ENCODE data around the gene CBFB. TPM values are rescaled to one million over a fixed set of nuclear protein-coding genes. Genes with fewer than 3 reads are reported as not detected.

The CBFB gene
- total and polyA plus RNA-seq, 3 experiments from 2014 or later: 100 to 141 (median 132) TPM

- Histone ChIP-seq H3K27ac (ENCODE audit: low read depth, low read length) (no peak overlapping the region), H3K4me3 (ENCODE audit: low read length) (peak overlapping the region; percentile 46), H3K4me1 (ENCODE audit: insufficient read depth, low read length) (peaks cover 7% of the 10 kb centered on the region), H3K9me3 (ENCODE audit: low read length) (no peaks in the 10 kb centered on the region), H3K36me3 (ENCODE audit: insufficient read depth, low read length) (peaks cover 9% of the 10 kb centered on the region), H3K27me3 (ENCODE audit: insufficient read depth, low read length, poor library complexity, severe bottlenecking) (no peaks in the 10 kb centered on the region)
- Mint-ChIP-seq H3K9me3 (no peaks in the 10 kb centered on the region), H3K4me1 (peaks cover 21 to 42% (median 24%) of the 10 kb centered on the region in 3 donors), H3K4me3 (peak overlapping the region in 5 of 7 donors; percentile 19 to 87 (median 78)), H3K27ac (no peak overlapping the region), H3K36me3 (peaks cover 5 to 31% (median 7%) of the 10 kb centered on the region in 3 donors), H3K27me3 (peaks cover 0 to 6% of the 10 kb centered on the region in 2 donors)
- POLR2A ChIA-PET: interaction anchor here (0.5 to 2.8 kb wide), 4 partner anchors 9 to 82 kb away, joined by 3 to 9 read pairs (median 6); partner anchors contain the start of genes FBXL8 and TRADD
- CTCF ChIA-PET: interaction anchor here (1.3 to 17.6 kb wide), 5 partner anchors 15 to 173 kb away, joined by 3 to 205 read pairs (median 56); partner anchors contain the start of genes EXOC3L1, FBXL8, HSF4 and MATCAP1
- peak in 2 of 5 donors; percentile 26 to 36 for DNase-seq
These were observed 121.3 kb downstream of the CBFB start for GRCh38 chr16:67150047-67150832.

Other genes with a start within 250 kb of the CBFB start
- gene TERB1, start 227.6 kb upstream of the CBFB start, total RNA-seq: under 1 TPM in 1 of 2 experiments, not detected in 1; 0.20 TPM
- gene TERB1, start 227.6 kb upstream of the CBFB start, polyA plus RNA-seq: not detected
- 100 to 1,000 TPM; 105 to 110 TPM for gene NAE1, start 198.2 kb upstream of the CBFB start, total RNA-seq
- gene NAE1, start 198.2 kb upstream of the CBFB start, polyA plus RNA-seq: 76.6 TPM
- not detected for gene CA7, start 184.7 kb upstream of the CBFB start, total RNA-seq
- not detected for gene CA7, start 184.7 kb upstream of the CBFB start, polyA plus RNA-seq
- 10 to 100 TPM; 20.0 to 25.4 TPM for gene PDP2, start 148.6 kb upstream of the CBFB start, total RNA-seq
- 4.5 TPM for gene PDP2, start 148.6 kb upstream of the CBFB start, polyA plus RNA-seq
- gene CDH16, start 110.3 kb upstream of the CBFB start, total RNA-seq: not detected
- gene CDH16, start 110.3 kb upstream of the CBFB start, polyA plus RNA-seq: not detected
- gene RRAD, start 103.6 kb upstream of the CBFB start, total RNA-seq: under 1 TPM; 0.60 to 0.88 TPM
- gene RRAD, start 103.6 kb upstream of the CBFB start, polyA plus RNA-seq: not detected
- 100 to 1,000 TPM; 164 to 176 TPM for gene CIAO2B, start 94.7 kb upstream of the CBFB start, total RNA-seq
- 132 TPM for gene CIAO2B, start 94.7 kb upstream of the CBFB start, polyA plus RNA-seq
- 10 to 100 TPM; 23.5 to 23.8 TPM for gene CES2, start 93.6 kb upstream of the CBFB start, total RNA-seq
- gene CES2, start 93.6 kb upstream of the CBFB start, polyA plus RNA-seq: 26.6 TPM
- under 1 TPM; 0.16 to 0.24 TPM for gene CES3, start 67.9 kb upstream of the CBFB start, total RNA-seq
- gene CES3, start 67.9 kb upstream of the CBFB start, polyA plus RNA-seq: not detected
- 1 to 10 TPM; 4.2 to 5.1 TPM for gene CES4A, start 40.6 kb upstream of the CBFB start, total RNA-seq
- 1.7 TPM for gene CES4A, start 40.6 kb upstream of the CBFB start, polyA plus RNA-seq
- gene PHAF1, start 80.8 kb downstream of the CBFB start, total RNA-seq: 10 to 100 TPM; 20.2 to 21.2 TPM
- gene PHAF1, start 80.8 kb downstream of the CBFB start, polyA plus RNA-seq: 14.7 TPM
- gene B3GNT9, start 121.8 kb downstream of the CBFB start, total RNA-seq: 1 to 10 TPM; 2.4 to 2.7 TPM
- 5.0 TPM for gene B3GNT9, start 121.8 kb downstream of the CBFB start, polyA plus RNA-seq
- gene TRADD, start 130.8 kb downstream of the CBFB start, total RNA-seq: 10 to 100 TPM; 23.8 to 28.7 TPM
- gene TRADD, start 130.8 kb downstream of the CBFB start, polyA plus RNA-seq: 141 TPM
- 10 to 100 TPM; 10.5 to 14.3 TPM for gene FBXL8, start 130.8 kb downstream of the CBFB start, total RNA-seq
- 11.6 TPM for gene FBXL8, start 130.8 kb downstream of the CBFB start, polyA plus RNA-seq
- 10 to 100 TPM; 11.6 to 13.3 TPM for gene HSF4, start 135.6 kb downstream of the CBFB start, total RNA-seq
- not detected for gene HSF4, start 135.6 kb downstream of the CBFB start, polyA plus RNA-seq
- 1 to 10 TPM; 2.1 to 2.3 TPM for gene NOL3, start 141.4 kb downstream of the CBFB start, total RNA-seq
- 0.91 TPM for gene NOL3, start 141.4 kb downstream of the CBFB start, polyA plus RNA-seq
- gene MATCAP1, start 154.8 kb downstream of the CBFB start, total RNA-seq: 10 to 100 TPM; 15.3 to 15.6 TPM
- 0.68 TPM for gene MATCAP1, start 154.8 kb downstream of the CBFB start, polyA plus RNA-seq
- gene EXOC3L1, start 161.0 kb downstream of the CBFB start, total RNA-seq: not detected
- not detected for gene EXOC3L1, start 161.0 kb downstream of the CBFB start, polyA plus RNA-seq
- 100 to 1,000 TPM; 137 to 139 TPM for gene E2F4, start 163.0 kb downstream of the CBFB start, total RNA-seq
- gene E2F4, start 163.0 kb downstream of the CBFB start, polyA plus RNA-seq: 86.0 TPM
- gene ELMO3, start 170.0 kb downstream of the CBFB start, total RNA-seq: 1 to 10 TPM; 5.0 to 5.3 TPM
- not detected for gene ELMO3, start 170.0 kb downstream of the CBFB start, polyA plus RNA-seq
- 10 to 100 TPM; 58.4 to 69.5 TPM for gene TMEM208, start 198.0 kb downstream of the CBFB start, total RNA-seq
- 83.7 TPM for gene TMEM208, start 198.0 kb downstream of the CBFB start, polyA plus RNA-seq
- gene FHOD1, start 218.3 kb downstream of the CBFB start, total RNA-seq: 100 to 1,000 TPM; 111 to 117 TPM
- gene FHOD1, start 218.3 kb downstream of the CBFB start, polyA plus RNA-seq: 5.5 TPM
- gene SLC9A5, start 219.8 kb downstream of the CBFB start, total RNA-seq: 1 to 10 TPM; 5.2 TPM
- not detected for gene SLC9A5, start 219.8 kb downstream of the CBFB start, polyA plus RNA-seq

Data from CD8-positive, alpha-beta memory T cell (primary cell).